IMR-90 (cell line): ENCODE results near the gene PSMG3. TPM values are rescaled to one million over a fixed set of nuclear protein-coding genes. Genes with fewer than 3 reads are reported as not detected.

Experiments used
- ATAC-seq: fragments of 200-7000 bp; cut with Tn5 transposase; 2 replicates; pipeline ENCODE4 v1.9.1; 2020; ENCODE audit warnings: low read depth, mild to moderate bottlenecking, moderate library complexity
- BruUV-seq: library from RNA; stranded (reverse); fragments of 400-500 nt; replicated peaks from 2 replicates; lab custom pipeline; 2021; lab: Mats Ljungman, UMichigan
- CTCF ChIA-PET: fragments of 300-600 bp; formaldehyde crosslinking; extraction: SDS; loops from one replicate; lab custom pipeline; 2021; ENCODE audit warnings: antibody characterized with exemption; lab: Yijun Ruan, JAX
- POLR2A ChIA-PET: fragments of 300-600 bp; sonication (Branson Sonifier 250); formaldehyde crosslinking; loops from one replicate; lab custom pipeline; 2022; ENCODE audit warnings: antibody characterized with exemption; ENCODE audit not compliant: unreplicated experiment; lab: Charles Lee
- DNase-seq: peaks from one replicate; pipeline ENCODE4 v3.0.0; 2013
- H2AFZ ChIP-seq: replicated peaks from 2 replicates; pipeline ENCODE3; 2013; ENCODE audit warnings: low read length, mild to moderate bottlenecking; ENCODE audit not compliant: poor library complexity
- H2AK5ac ChIP-seq: 2 replicates; pipeline ENCODE4 v1.6.1; 2013; ENCODE audit warnings: low read depth, low read length, inconsistent platforms
- H2AK9ac ChIP-seq: replicated peaks from 2 replicates; pipeline ENCODE3; 2013; ENCODE audit warnings: mild to moderate bottlenecking, low read depth, low read length, moderate library complexity; ENCODE audit not compliant: poor library complexity
- H2BK120ac ChIP-seq: 2 replicates; pipeline ENCODE4 v1.6.1; 2013; ENCODE audit warnings: low read depth, low read length, inconsistent platforms
- H2BK15ac ChIP-seq: 3 replicates; pipeline ENCODE4 v1.6.1; 2013; ENCODE audit warnings: low read depth, low read length, inconsistent platforms
- H2BK20ac ChIP-seq: 2 replicates; pipeline ENCODE4 v1.6.1; 2013; ENCODE audit warnings: low read depth, mild to moderate bottlenecking, inconsistent platforms, low read length, moderate library complexity
- H2BK5ac ChIP-seq: 2 replicates; pipeline ENCODE4 v1.6.1; 2013; ENCODE audit warnings: mild to moderate bottlenecking, low read depth, low read length, inconsistent platforms; ENCODE audit not compliant: poor library complexity, severe bottlenecking
- H3K14ac ChIP-seq: replicated peaks from 2 replicates; pipeline ENCODE4 v1.6.1; 2013; ENCODE audit warnings: low read depth, low read length, inconsistent platforms
- H3K18ac ChIP-seq: 2 replicates; pipeline ENCODE4 v1.6.1; 2013; ENCODE audit warnings: low read depth, low read length, control low read depth
- H3K23ac ChIP-seq: 2 replicates; pipeline ENCODE4 v1.6.1; 2013; ENCODE audit warnings: low read depth, low read length, inconsistent platforms
- H3K27ac ChIP-seq: 2 replicates; pipeline ENCODE4 v1.5.1; 2013; ENCODE audit warnings: mild to moderate bottlenecking, control low read depth, low read length; ENCODE audit not compliant: insufficient read depth
- H3K27me3 ChIP-seq: 2 replicates; pipeline ENCODE4 v1.6.1; 2013; ENCODE audit warnings: low read length; ENCODE audit not compliant: control insufficient read depth, insufficient read depth
- H3K36me3 ChIP-seq: 2 replicates; pipeline ENCODE4 v1.6.1; 2013; ENCODE audit warnings: low read length, mixed read lengths; ENCODE audit not compliant: control insufficient read depth, insufficient read depth
- H3K4ac ChIP-seq: 2 replicates; pipeline ENCODE4 v1.6.1; 2013; ENCODE audit warnings: low read depth, low read length, inconsistent platforms
- H3K4me1 ChIP-seq: 2 replicates; pipeline ENCODE4 v1.6.1; 2013; ENCODE audit warnings: low read length, mixed read lengths; ENCODE audit not compliant: control insufficient read depth, insufficient read depth
- H3K4me2 ChIP-seq: 2 replicates; pipeline ENCODE4 v1.6.1; 2013; ENCODE audit warnings: low read depth, mild to moderate bottlenecking, control low read depth, low read length, moderate library complexity
- H3K4me3 ChIP-seq: 2 replicates; pipeline ENCODE4 v1.5.1; 2013; ENCODE audit warnings: low read depth, mild to moderate bottlenecking, control low read depth, low read length, moderate library complexity; ENCODE audit not compliant: insufficient read depth
- H3K56ac ChIP-seq: 2 replicates; pipeline ENCODE4 v1.6.1; 2013; ENCODE audit warnings: low read length, inconsistent platforms; ENCODE audit not compliant: insufficient read depth; ENCODE audit errors: extremely low read depth
- H3K79me1 ChIP-seq, 2 experiments: 2 replicates each; pipeline ENCODE4 v1.6.1; 2013; ENCODE audit warnings: low read length in 2 of 2, inconsistent platforms in 1 of 2, low read depth in 1 of 2
- H3K9ac ChIP-seq: 2 replicates; pipeline ENCODE4 v1.6.1; 2013; ENCODE audit warnings: low read depth, low read length, control low read depth
- H3K9me1 ChIP-seq: 2 replicates; pipeline ENCODE4 v1.6.1; 2013; ENCODE audit warnings: low read length, inconsistent platforms; ENCODE audit not compliant: insufficient read depth
- H3K9me3 ChIP-seq: 2 replicates; pipeline ENCODE4 v1.6.1; 2013; ENCODE audit warnings: low read length; ENCODE audit not compliant: control insufficient read depth, insufficient read depth
- H4K20me1 ChIP-seq: 2 replicates; pipeline ENCODE4 v1.6.1; 2013; ENCODE audit warnings: low read length, inconsistent platforms; ENCODE audit not compliant: insufficient read depth
- H4K5ac ChIP-seq: 2 replicates; pipeline ENCODE4 v1.6.1; 2013; ENCODE audit warnings: mild to moderate bottlenecking, low read depth, low read length, control low read depth
- H4K8ac ChIP-seq, 2 experiments: 2 replicates each; pipeline ENCODE4 v1.6.1; 2013; ENCODE audit warnings: low read depth in 2 of 2, low read length in 2 of 2, control low read depth in 1 of 2, inconsistent platforms in 1 of 2
- H4K91ac ChIP-seq: 2 replicates; pipeline ENCODE4 v1.6.1; 2013; ENCODE audit warnings: low read depth, low read length, inconsistent platforms; ENCODE audit not compliant: insufficient read depth
- BHLHE40 ChIP-seq: fragments of 150-350 bp; IDR thresholded peaks from 2 replicates; pipeline ENCODE4 v1.6.1; 2016; ENCODE audit warnings: mild to moderate bottlenecking, low read depth, low read length
- CEBPB ChIP-seq: IDR thresholded peaks from 2 replicates; pipeline ENCODE4 v1.6.1; 2012; ENCODE audit warnings: low read depth, low read length, improper control_type of control experiment
- CHD1 ChIP-seq: IDR thresholded peaks from 2 replicates; pipeline ENCODE4 v1.6.1; 2012; ENCODE audit warnings: low read depth, low read length, improper control_type of control experiment
- FOS ChIP-seq: fragments of 150-350 bp; IDR thresholded peaks from 2 replicates; pipeline ENCODE4 v1.6.1; 2016; ENCODE audit warnings: low read depth, low read length
- MAFK ChIP-seq: IDR thresholded peaks from 2 replicates; pipeline ENCODE4 v1.6.1; 2012; ENCODE audit warnings: low read depth, low read length, improper control_type of control experiment
- MXI1 ChIP-seq: IDR thresholded peaks from 2 replicates; pipeline ENCODE4 v1.6.1; 2012; ENCODE audit warnings: low read depth, mild to moderate bottlenecking, low read length, moderate library complexity, borderline replicate concordance
- POLR2A ChIP-seq: IDR thresholded peaks from 2 replicates; pipeline ENCODE4 v1.6.1; 2012; ENCODE audit warnings: mild to moderate bottlenecking, low read depth, low read length
- RFX5 ChIP-seq: IDR thresholded peaks from 2 replicates; pipeline ENCODE4 v1.8.0; 2012; ENCODE audit warnings: low read depth, mild to moderate bottlenecking, low read length, moderate library complexity
- WGBS, 2 experiments: methylation state at CpG; one replicate each; pipeline versions ENCODE4 v1.1.5 to v1.1.7; 2013; ENCODE audit warnings: missing lambda C conversion rate in 2 of 2; ENCODE audit not compliant: insufficient read length in 1 of 2; ENCODE audit errors: extremely low coverage in 2 of 2; 5-methylcytosine and 5-hydroxymethylcytosine counted together
- dilution Hi-C: fragments of 300-500 bp; cut with HindIII; formaldehyde crosslinking; loops from one replicate; pipeline ENCODE4 v1.14.3; 2018; ENCODE audit warnings: low sequenced_read_pairs; ENCODE audit not compliant: unreplicated experiment
- in situ Hi-C: fragments of 300-500 bp; cut with MboI; formaldehyde crosslinking; loops from 3 replicates; pipeline ENCODE4 v1.14.3; 2019; ENCODE audit warnings: low sequenced_read_pairs, inconsistent platforms, mixed read lengths
- intact Hi-C: fragments of 100-400 bp; cut with micrococcal nuclease; formaldehyde crosslinking; loops from 2 replicates; pipeline ENCODE4 v1.10.0; 2022
- polyA plus RNA-seq, 3 experiments: library from polyadenylated mRNA; depleted of rRNA; stranded (reverse); fragments of >200 nt; gene quantifications; 2 replicates each; pipeline ENCODE4 v1.2.3, GENCODE V29; 2012; ENCODE audit warnings: low replicate concordance in 1 of 3
- total RNA-seq: library from RNA; depleted of rRNA; stranded (reverse); fragments of >200 nt; gene quantifications from 2 replicates; pipeline ENCODE4 v1.2.3, GENCODE V29; 2012
- TF ChIP-seq, protein P1 (sequence below): fragments of 150-350 bp; IDR thresholded peaks from 2 replicates; pipeline ENCODE4 v1.6.1; 2017; ENCODE audit warnings: mild to moderate bottlenecking, antibody characterized with exemption, low read length, low read depth
- TF ChIP-seq, protein P2 (sequence below): fragments of 150-350 bp; IDR thresholded peaks from 2 replicates; pipeline ENCODE4 v1.6.1; 2016; ENCODE audit warnings: low read depth, mild to moderate bottlenecking, low read length, moderate library complexity, borderline replicate concordance
- TF ChIP-seq, protein P3 (sequence below): conservative IDR thresholded peaks from 2 replicates; pipeline ENCODE4 v1.5.1; 2012; ENCODE audit warnings: mild to moderate bottlenecking, low read depth, low read length, improper control_type of control experiment

PSMG3 gene
- total and polyA plus RNA-seq, 2 of the 4 experiments (the other 2 are of a cell fraction), result 37.3 to 54.1 TPM

DNA sequence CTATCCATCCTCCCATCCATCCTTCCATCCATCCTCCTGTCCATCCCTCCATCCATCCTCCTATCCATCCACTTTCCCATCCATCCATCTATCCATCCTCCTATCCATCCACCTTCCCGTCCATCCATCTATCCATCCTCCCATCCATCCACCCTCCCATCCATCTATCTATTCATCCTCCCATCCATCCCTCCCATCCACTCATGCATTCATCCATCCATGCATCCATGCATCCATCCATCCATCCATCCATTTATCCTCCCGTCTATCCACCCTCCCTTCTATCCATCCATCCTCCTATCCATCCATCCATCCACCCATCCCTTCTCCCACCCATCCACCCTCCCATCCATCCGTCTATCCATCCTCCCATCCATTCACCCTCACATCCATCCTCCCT is 25.2 kb upstream of the PSMG3 start:
- 55 to 100% methylated on average over 3 of the region's 3 CpGs for WGBS, 2 experiments
- no peaks in the 10 kb centered on the region for H4K20me1 ChIP-seq

More for the DNA sequence above, 25.2 kb upstream of the PSMG3 start:
- Histone ChIP-seq H3K79me1 (no peaks in the 10 kb centered on the region), H3K9me1 (no peaks in the 10 kb centered on the region), H2AK5ac (no peak overlapping the region), H3K9ac (no peak overlapping the region), H2BK120ac (no peak overlapping the region), H3K36me3 (no peaks in the 10 kb centered on the region), H2AK9ac (no peak overlapping the region), H3K27me3 (peaks cover 65% of the 10 kb centered on the region), H4K8ac (no peak overlapping the region), H4K91ac (no peak overlapping the region), H2BK20ac (no peak overlapping the region), H3K9me3 (no peaks in the 10 kb centered on the region), H3K14ac (no peak overlapping the region), H3K56ac (no peak overlapping the region), H2BK15ac (no peak overlapping the region), H4K5ac (no peak overlapping the region), H3K4me2 (no peak overlapping the region), H3K23ac (no peak overlapping the region), H2AFZ (no peak overlapping the region), H3K27ac (no peak overlapping the region), H3K18ac (no peak overlapping the region), H3K4me1 (no peaks in the 10 kb centered on the region), H3K4me3 (no peak overlapping the region), H2BK5ac (no peak overlapping the region), H3K4ac (no peak overlapping the region)
- ChIA-PET POLR2A (no interaction called here), CTCF (no interaction called here)
- in situ Hi-C loops (no loop called here), dilution Hi-C loops (no loop called here), intact Hi-C loops (no loop called here)
- DNase-seq (no peak), ATAC-seq (no peak)
- no peak for TF ChIP-seq CEBPB
- TF ChIP-seq MAFK, result no peak
- TF ChIP-seq, protein P1, sequence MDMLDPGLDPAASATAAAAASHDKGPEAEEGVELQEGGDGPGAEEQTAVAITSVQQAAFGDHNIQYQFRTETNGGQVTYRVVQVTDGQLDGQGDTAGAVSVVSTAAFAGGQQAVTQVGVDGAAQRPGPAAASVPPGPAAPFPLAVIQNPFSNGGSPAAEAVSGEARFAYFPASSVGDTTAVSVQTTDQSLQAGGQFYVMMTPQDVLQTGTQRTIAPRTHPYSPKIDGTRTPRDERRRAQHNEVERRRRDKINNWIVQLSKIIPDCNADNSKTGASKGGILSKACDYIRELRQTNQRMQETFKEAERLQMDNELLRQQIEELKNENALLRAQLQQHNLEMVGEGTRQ, result no peak
- no peak for TF ChIP-seq CHD1
- TF ChIP-seq, protein P2, sequence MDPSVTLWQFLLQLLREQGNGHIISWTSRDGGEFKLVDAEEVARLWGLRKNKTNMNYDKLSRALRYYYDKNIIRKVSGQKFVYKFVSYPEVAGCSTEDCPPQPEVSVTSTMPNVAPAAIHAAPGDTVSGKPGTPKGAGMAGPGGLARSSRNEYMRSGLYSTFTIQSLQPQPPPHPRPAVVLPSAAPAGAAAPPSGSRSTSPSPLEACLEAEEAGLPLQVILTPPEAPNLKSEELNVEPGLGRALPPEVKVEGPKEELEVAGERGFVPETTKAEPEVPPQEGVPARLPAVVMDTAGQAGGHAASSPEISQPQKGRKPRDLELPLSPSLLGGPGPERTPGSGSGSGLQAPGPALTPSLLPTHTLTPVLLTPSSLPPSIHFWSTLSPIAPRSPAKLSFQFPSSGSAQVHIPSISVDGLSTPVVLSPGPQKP, result no peak
- no peak for TF ChIP-seq BHLHE40
- TF ChIP-seq FOS, result no peak
- TF ChIP-seq POLR2A, result no peak
- TF ChIP-seq RFX5, result no peak
- TF ChIP-seq, protein P3, sequence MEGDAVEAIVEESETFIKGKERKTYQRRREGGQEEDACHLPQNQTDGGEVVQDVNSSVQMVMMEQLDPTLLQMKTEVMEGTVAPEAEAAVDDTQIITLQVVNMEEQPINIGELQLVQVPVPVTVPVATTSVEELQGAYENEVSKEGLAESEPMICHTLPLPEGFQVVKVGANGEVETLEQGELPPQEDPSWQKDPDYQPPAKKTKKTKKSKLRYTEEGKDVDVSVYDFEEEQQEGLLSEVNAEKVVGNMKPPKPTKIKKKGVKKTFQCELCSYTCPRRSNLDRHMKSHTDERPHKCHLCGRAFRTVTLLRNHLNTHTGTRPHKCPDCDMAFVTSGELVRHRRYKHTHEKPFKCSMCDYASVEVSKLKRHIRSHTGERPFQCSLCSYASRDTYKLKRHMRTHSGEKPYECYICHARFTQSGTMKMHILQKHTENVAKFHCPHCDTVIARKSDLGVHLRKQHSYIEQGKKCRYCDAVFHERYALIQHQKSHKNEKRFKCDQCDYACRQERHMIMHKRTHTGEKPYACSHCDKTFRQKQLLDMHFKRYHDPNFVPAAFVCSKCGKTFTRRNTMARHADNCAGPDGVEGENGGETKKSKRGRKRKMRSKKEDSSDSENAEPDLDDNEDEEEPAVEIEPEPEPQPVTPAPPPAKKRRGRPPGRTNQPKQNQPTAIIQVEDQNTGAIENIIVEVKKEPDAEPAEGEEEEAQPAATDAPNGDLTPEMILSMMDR, result no peak
- TF ChIP-seq MXI1, result no peak
- no TSS peak for BruUV-seq
